T1000 (cell line): Measurements from ENCODE around the gene GCNT2.
"Not testable (repeated sequence)": the region's sequence is repeated elsewhere in the genome, so short reads cannot be mapped to it uniquely, and the experiment has no call there.

Experiments used
- DNase-seq: peaks from one replicate; lab custom pipeline; 2025; ENCODE audit warnings: mixed read lengths; lab: John Stamatoyannopoulos, UW

GCNT2 gene

GRCh38 chr6:10660431-10661191 lies 139.5 kb downstream of the GCNT2 start:
- DNase-seq: not testable (repeated sequence)

GRCh38 chr6:10662207-10662606 lies 141.1 kb downstream of the GCNT2 start:
- no peak for DNase-seq

DNA sequence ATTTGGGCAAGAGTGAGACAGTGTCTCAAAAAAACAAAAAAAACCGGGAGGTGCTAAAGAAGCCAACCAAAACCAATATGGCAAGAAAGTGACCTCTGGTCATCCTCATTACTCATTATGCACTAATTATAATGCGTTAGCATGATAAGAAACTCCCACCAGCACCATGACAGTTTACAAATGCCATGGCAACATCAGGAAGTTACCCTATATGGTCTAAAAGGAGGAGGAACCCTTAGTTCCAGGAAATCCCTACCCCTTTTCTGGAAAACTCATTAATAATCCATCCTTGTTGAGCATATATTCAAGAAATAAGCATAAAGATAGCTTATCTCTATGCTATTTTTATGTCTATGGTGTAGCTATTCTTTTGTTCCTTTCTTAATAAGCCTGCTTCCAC lies 141.6 kb downstream of the GCNT2 start:
- no peak for DNase-seq

DNA sequence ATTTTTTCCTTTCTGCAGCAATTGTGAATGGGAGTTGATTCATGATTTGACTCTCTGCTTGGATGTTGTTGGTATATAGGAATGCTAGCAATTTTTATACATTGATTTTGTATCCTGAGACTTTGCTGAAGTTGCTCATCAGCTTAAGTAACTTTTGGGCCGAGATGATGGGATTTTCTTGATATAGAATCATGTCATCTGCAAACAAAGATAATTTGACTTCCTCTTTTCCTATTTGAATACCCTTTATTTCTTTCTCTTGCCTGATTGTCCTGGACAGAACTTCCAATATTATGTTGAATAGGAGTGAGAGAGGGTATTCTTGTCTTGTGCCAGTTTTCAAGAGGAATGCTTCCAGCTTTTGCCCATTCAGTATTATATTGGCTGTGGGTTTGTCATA lies 144.4 kb downstream of the GCNT2 start:
- not testable (repeated sequence) for DNase-seq

DNA sequence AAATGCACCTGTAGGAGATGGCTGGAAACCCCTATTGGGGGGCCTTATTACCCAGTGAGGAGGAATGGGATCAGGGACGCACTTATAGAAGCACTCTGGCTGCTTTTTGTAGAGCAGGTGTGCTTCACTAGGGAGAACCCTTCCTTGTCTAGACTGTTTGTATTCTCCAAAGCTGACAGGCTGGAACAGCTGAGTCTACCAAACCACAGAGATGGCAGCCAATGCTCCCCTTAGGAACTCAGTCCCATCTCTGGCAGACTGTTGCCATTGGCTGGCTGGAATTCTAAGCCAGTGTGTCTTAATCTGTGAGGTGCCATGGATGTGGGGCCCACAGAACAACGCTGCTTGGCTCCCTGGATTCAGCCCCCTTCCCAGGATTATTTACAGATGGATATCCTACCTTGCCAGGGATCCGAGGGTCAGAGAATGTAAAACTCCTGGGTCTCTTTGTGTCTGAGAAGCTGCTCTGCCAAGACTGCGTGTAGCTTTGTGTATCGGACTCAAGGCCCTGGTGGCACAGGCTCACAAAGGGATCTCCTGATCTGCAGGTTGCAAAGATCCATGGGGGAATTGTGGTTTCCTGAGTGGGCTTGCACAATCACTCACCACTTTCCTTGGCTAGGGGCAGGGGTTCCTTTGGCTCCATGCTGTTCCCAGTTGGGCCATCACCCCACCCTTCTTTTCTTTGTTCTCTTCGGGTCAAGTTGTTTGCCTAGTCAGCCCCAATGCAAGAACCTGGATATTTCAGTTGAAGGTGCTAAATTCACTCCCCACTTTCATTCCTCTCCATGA lies 147.2 kb downstream of the GCNT2 start:
- DNase-seq: no peak

- no peak for DNase-seq
These were observed 155.3 kb downstream of the GCNT2 start for GRCh38 chr6:10676403-10676802.

DNA sequence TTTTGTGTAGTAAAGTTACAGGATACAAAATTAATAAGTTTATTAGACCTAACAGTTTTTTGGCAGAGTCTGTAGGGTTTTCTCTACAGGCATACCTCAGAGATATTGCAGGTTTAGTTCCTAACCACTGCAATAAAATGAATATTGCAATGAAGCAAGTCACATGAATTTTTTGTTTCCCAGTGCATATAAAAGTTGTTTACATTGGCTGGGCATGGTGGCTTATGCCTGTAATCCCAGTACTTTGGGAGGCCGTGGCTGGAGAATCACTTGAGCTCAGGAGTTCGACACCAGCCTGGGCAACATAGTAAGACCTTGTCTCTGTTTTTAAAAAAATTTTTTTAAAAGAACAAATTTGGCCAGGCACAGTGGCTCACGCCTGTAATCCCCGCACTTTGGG lies 157.3 kb downstream of the GCNT2 start:
- DNase-seq: no peak
